MCF 10A (cell line): ENCODE results near the gene STXBP1. TPM values are rescaled to one million over a fixed set of nuclear protein-coding genes. Genes with fewer than 3 reads are reported as not detected.

Experiments
- BruUV-seq: library from RNA; stranded (reverse); fragments of 400-500 nt; replicated peaks from 2 replicates; lab custom pipeline; 2021; lab: Mats Ljungman, UMichigan
- CTCF ChIA-PET: fragments of 300-600 bp; sonication (Branson Sonifier 250); formaldehyde crosslinking; extraction: SDS; loops from one replicate; lab custom pipeline; 2021; ENCODE audit warnings: antibody characterized with exemption, inconsistent platforms; lab: Yijun Ruan, JAX
- POLR2A ChIA-PET: fragments of 300-600, 350-650 bp; sonication (Branson Sonifier 250); formaldehyde crosslinking; extraction: SDS; loops from one replicate; lab custom pipeline; 2020; ENCODE audit warnings: antibody characterized with exemption, inconsistent platforms; lab: Yijun Ruan, JAX
- DNase-seq: peaks from one replicate; pipeline ENCODE4 v3.0.0-alpha.2; 2018; ENCODE audit not compliant: unreplicated experiment
- H3K27ac Mint-ChIP-seq: one replicate; pipeline ENCODE4 v1.8.0; 2022; ENCODE audit warnings: mild to moderate bottlenecking, low read depth, mixed read lengths; ENCODE audit not compliant: unreplicated experiment
- H3K27me3 Mint-ChIP-seq: one replicate; pipeline ENCODE4 v1.8.0; 2022; ENCODE audit warnings: mixed read lengths; ENCODE audit not compliant: insufficient read depth, unreplicated experiment
- H3K36me3 Mint-ChIP-seq: one replicate; pipeline ENCODE4 v1.8.0; 2022; ENCODE audit warnings: mild to moderate bottlenecking, moderate library complexity, mixed read lengths; ENCODE audit not compliant: insufficient read depth, unreplicated experiment
- H3K4me1 Mint-ChIP-seq: one replicate; pipeline ENCODE4 v1.8.0; 2022; ENCODE audit warnings: mixed read lengths; ENCODE audit not compliant: insufficient read depth, unreplicated experiment
- H3K4me3 Mint-ChIP-seq: one replicate; pipeline ENCODE4 v1.8.0; 2022; ENCODE audit warnings: mild to moderate bottlenecking, moderate library complexity, mixed read lengths; ENCODE audit not compliant: unreplicated experiment
- H3K9me3 Mint-ChIP-seq: one replicate; pipeline ENCODE4 v1.8.0; 2022; ENCODE audit warnings: mixed read lengths; ENCODE audit not compliant: unreplicated experiment
- intact Hi-C: fragments of 100-400 bp; cut with micrococcal nuclease; formaldehyde crosslinking; loops from 2 replicates; pipeline ENCODE4 v1.14.1; 2022
- total RNA-seq: library from RNA; stranded (reverse); gene quantifications from 2 replicates; pipeline ENCODE4 v1.2.3, GENCODE V29; 2022
- TF ChIP-seq, protein P1 (sequence below): fragments of 200-600 bp; IDR thresholded peaks from one replicate; pipeline ENCODE4 v1.8.0; 2022; ENCODE audit warnings: antibody characterized with exemption, mild to moderate bottlenecking; ENCODE audit not compliant: unreplicated experiment

Gene STXBP1
- total RNA-seq, 1 experiment from 2014 or later, result 20.0 TPM

DNA sequence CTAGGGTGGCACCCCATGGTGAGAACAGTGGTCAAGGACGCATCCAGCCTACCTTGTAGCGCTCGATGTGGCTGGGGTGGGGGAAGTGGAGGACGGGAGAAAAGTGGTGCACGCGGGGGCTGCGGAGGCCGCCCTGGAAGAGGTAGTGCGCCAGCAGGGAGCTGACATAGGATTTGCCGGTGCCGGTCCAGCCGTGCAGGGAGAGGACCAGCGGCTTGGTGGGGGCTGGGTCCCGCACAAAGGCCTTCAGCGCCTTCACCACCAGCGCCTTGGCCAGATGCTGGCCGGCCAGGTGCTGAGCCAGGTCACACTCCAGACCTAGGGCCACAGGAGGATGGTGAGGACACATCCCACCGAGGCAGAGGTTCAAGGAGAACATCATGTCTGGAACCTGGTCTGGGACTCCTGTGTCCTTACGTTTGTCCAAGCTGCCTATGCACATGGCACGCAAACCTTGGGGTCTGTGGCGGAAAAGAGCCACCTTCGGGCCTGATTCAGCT lies 122.2 kb downstream of the STXBP1 start:
- no TSS peak for BruUV-seq
- CTCF ChIA-PET, result interaction anchor here (0.5 to 4.2 kb wide), 39 partner anchors 9 to 353 kb away, joined by 3 to 53 read pairs (median 4); partner anchors contain the start of genes CDK9, PTRH1 and TTC16
- H3K27ac Mint-ChIP-seq, result no peak overlapping the region

DNA sequence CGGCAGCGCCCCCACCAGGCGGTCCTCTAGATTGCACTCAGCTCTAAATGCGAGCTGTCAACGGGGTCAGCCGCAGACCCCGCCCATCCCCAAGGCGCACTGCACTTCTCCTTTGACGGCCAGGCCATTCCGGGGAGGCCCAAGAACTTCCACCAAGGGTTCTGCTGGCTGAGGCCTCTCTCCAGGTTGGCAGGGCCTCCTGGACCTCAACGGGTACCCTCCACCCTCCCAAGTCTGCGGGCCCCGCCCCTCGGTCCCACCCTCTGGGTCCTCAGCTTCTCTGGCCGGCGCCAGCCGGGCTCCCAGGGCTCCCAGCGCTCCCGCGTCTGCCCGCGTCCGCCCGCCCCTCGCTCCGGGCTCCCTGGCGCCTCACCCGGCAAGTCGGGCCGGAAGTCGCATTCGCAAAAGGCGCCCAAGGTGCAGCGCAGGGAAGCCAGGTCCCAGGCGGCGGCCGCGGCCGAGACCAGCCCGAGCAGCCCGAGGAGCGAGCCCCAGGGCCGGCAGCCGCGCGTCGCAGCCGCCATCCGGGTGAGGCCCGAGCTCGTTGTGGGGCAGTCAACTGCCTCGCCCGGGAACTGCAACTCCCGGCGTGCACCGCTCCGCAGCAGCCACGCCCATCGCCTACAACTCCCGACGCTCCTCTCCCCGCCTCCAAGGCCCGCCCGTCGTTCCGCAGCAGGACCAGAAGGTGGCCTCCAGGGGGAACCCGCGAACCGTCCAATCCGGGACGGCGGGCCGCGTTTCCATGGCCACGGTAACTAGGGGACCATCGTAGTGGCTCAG lies 122.9 kb downstream of the STXBP1 start, which contains the start of gene TOR2A:
TSS of gene TOR2A (minus strand) at position 548 of the 783 bp plus-strand sequence. CDS start at position 524, 24 bp downstream.
- CTCF ChIA-PET, result interaction anchor here (0.5 to 4.2 kb wide), 48 partner anchors 9 to 353 kb away, joined by 3 to 53 read pairs (median 4); partner anchors contain the start of genes CDK9, PTRH1 and TTC16
- Mint-ChIP-seq H3K27ac (peak within 1 kb of the TSS; percentile 22), H3K4me3 (peak within 1 kb of the TSS; percentile 74)

More for the DNA sequence above, 122.2 kb downstream of the STXBP1 start:
- Mint-ChIP-seq H3K27me3 (no peaks in the 10 kb centered on the region), H3K9me3 (no peaks in the 10 kb centered on the region), H3K36me3 (peaks cover 6% of the 10 kb centered on the region), H3K4me1 (no peaks in the 10 kb centered on the region), H3K4me3 (peak overlapping the region; percentile 74)
- TF ChIP-seq, protein P1, sequence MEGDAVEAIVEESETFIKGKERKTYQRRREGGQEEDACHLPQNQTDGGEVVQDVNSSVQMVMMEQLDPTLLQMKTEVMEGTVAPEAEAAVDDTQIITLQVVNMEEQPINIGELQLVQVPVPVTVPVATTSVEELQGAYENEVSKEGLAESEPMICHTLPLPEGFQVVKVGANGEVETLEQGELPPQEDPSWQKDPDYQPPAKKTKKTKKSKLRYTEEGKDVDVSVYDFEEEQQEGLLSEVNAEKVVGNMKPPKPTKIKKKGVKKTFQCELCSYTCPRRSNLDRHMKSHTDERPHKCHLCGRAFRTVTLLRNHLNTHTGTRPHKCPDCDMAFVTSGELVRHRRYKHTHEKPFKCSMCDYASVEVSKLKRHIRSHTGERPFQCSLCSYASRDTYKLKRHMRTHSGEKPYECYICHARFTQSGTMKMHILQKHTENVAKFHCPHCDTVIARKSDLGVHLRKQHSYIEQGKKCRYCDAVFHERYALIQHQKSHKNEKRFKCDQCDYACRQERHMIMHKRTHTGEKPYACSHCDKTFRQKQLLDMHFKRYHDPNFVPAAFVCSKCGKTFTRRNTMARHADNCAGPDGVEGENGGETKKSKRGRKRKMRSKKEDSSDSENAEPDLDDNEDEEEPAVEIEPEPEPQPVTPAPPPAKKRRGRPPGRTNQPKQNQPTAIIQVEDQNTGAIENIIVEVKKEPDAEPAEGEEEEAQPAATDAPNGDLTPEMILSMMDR, result no peak
- intact Hi-C loops, result loop anchor here (1.0 to 5.0 kb wide), 3 partner anchors 27 to 232 kb away; no protein-coding TSS in a partner anchor
- POLR2A ChIA-PET, result interaction anchor here (0.8 to 1.9 kb wide), 25 partner anchors 9 to 334 kb away, joined by 3 to 37 read pairs (median 4); partner anchors contain the start of genes CDK9, DPM2, NAIF1 and PIP5KL1
- no peak for DNase-seq

DNA sequence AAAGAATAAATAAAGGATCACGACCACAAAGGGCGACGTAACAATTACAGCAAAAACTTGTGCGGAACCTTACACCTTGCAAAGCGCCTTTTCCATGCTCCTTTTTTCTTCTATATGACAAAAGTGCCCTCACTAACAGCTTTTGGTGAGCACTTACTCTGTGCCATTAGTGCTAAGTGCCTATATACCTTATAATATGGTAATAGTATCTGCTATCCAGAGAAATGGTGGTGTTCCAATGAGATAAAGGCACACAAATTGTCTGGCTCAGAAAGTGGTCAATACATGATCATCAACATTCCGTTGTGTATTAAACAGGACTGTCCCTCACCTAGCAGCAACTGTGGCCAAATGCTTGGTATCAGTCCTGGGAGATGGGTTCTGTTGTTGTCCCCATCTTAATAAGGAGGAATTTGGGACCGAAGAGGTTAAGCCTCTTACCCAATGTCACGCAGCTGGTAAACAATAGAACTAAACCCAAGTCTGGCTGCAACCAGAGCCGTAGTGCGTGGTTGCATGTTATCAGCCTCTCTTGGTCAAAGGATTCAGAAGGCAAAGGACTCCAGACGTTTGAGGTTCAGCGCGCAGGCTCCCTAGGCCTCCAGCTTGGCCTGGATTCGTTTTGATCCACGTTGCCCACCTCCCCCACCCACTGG lies 123.6 kb downstream of the STXBP1 start:
- intact Hi-C loops, result loop anchor here (1.0 kb wide), 3 partner anchors 50 to 186 kb away; no protein-coding TSS in a partner anchor
- peaks cover 6% of the 10 kb centered on the region for H3K36me3 Mint-ChIP-seq
- H3K27ac Mint-ChIP-seq, result peak overlapping the region; percentile 22
- H3K4me3 Mint-ChIP-seq, result peak overlapping the region; percentile 74
- no peaks in the 10 kb centered on the region for H3K9me3 Mint-ChIP-seq
- DNase-seq, result no peak
- TF ChIP-seq, protein P1, result no peak
- ChIA-PET CTCF (interaction anchor here (0.7 to 4.2 kb wide), 27 partner anchors 10 to 352 kb away, joined by 3 to 53 read pairs (median 5); partner anchors contain the start of genes CDK9, PTRH1 and TTC16), POLR2A (interaction anchor here (0.7 to 1.9 kb wide), 16 partner anchors 10 to 202 kb away, joined by 3 to 37 read pairs (median 6); partner anchors contain the start of genes CDK9, DPM2, PTRH1 and ST6GALNAC6)
- BruUV-seq, result no TSS peak
- H3K4me1 Mint-ChIP-seq, result no peaks in the 10 kb centered on the region
- no peaks in the 10 kb centered on the region for H3K27me3 Mint-ChIP-seq

More for the DNA sequence above, 122.9 kb downstream of the STXBP1 start, which contains the start of gene TOR2A:
- POLR2A ChIA-PET, result interaction anchor here (0.6 to 1.9 kb wide), 30 partner anchors 10 to 393 kb away, joined by 3 to 37 read pairs (median 4); partner anchors contain the start of genes CDK9, DPM2, NAIF1 and PIP5KL1
- Mint-ChIP-seq H3K27me3 (no peaks in the 10 kb centered on the region), H3K4me1 (no peaks in the 10 kb centered on the region), H3K36me3 (peaks cover 6% of the 10 kb centered on the region), H3K9me3 (no peaks in the 10 kb centered on the region)
- BruUV-seq, result no TSS peak
- intact Hi-C loops, result loop anchor here (1.0 to 5.0 kb wide), 6 partner anchors 28 to 233 kb away; no protein-coding TSS in a partner anchor
- peak; percentile 96 for DNase-seq
- TF ChIP-seq, protein P1, result peak; percentile 96
